GM12878 (cell line): Measurements from ENCODE around the gene RAB25. TPM values are rescaled to one million over a fixed set of nuclear protein-coding genes. Genes with fewer than 3 reads are reported as not detected.
A peak's percentile ranks its signal among the peaks of the same experiment; 100 is the strongest.

Experiments
- ATAC-seq: fragments of 200-7000 bp; cut with Tn5 transposase; 3 replicates; pipeline ENCODE4 v1.9.1; 2020; ENCODE audit warnings: mild to moderate bottlenecking, moderate library complexity
- BruUV-seq: library from RNA; stranded (reverse); fragments of 400-500 nt; replicated peaks from 2 replicates; lab custom pipeline; 2021; lab: Mats Ljungman, UMichigan
- CTCF ChIA-PET: fragments of 300-600 bp; sonication (Branson Sonifier 250); formaldehyde crosslinking; extraction: SDS; loops from one replicate; lab custom pipeline; 2021; ENCODE audit warnings: inconsistent platforms; lab: Yijun Ruan, JAX
- POLR2A ChIA-PET: fragments of 350-600 bp; formaldehyde crosslinking; extraction: SDS; loops from one replicate; lab custom pipeline; 2021; ENCODE audit warnings: inconsistent platforms; lab: Charles Lee
- RAD21 ChIA-PET: fragments of 300-600 bp; sonication (Branson Sonifier 250); formaldehyde crosslinking; loops from one replicate; lab custom pipeline; 2023; ENCODE audit warnings: antibody characterized with exemption; ENCODE audit not compliant: unreplicated experiment; lab: Charles Lee
- SMC1A ChIA-PET: fragments of 300-600 bp; sonication (Branson Sonifier 250); formaldehyde crosslinking; loops from one replicate; lab custom pipeline; 2023; ENCODE audit not compliant: unreplicated experiment, uncharacterized antibody; lab: Charles Lee
- DNase-seq: peaks from one replicate; pipeline ENCODE4 v3.0.0-alpha.2; 2011; ENCODE audit warnings: low read depth, low spot score
- FAIRE-seq: peaks from 3 replicates; lab custom pipeline; 2011; peaks lifted over from hg19 to GRCh38; lab: Jason Lieb, UNC
- H2AFZ ChIP-seq: 2 replicates; pipeline ENCODE4 v1.6.0; 2011; ENCODE audit warnings: low read depth, low read length, control low read depth; ENCODE audit not compliant: control insufficient read depth
- H3K27ac ChIP-seq: 2 replicates; pipeline ENCODE4 v1.5.1; 2011; ENCODE audit warnings: control low read depth; ENCODE audit not compliant: control insufficient read depth, insufficient read depth
- H3K27me3 ChIP-seq, 2 experiments: replicated peaks in 1 of 2; 2 replicates each; pipeline versions ENCODE4 v1.6.0 to v1.6.1; 2011; ENCODE audit warnings: low read length in 1 of 2; ENCODE audit not compliant: control insufficient read depth in 2 of 2, insufficient read depth in 2 of 2
- H3K36me3 ChIP-seq, 2 experiments: 2 replicates each; pipeline ENCODE4 v1.5.1; 2011; ENCODE audit warnings: low read length in 1 of 2; ENCODE audit not compliant: control insufficient read depth in 2 of 2, insufficient read depth in 2 of 2
- H3K4me1 ChIP-seq: 2 replicates; pipeline ENCODE4 v1.6.1; 2011; ENCODE audit warnings: mild to moderate bottlenecking, low read length, moderate library complexity, mixed read lengths; ENCODE audit not compliant: control insufficient read depth, insufficient read depth
- H3K4me2 ChIP-seq: 2 replicates; pipeline ENCODE4 v1.6.0; 2011; ENCODE audit warnings: control low read depth; ENCODE audit not compliant: control insufficient read depth, insufficient read depth
- H3K4me3 ChIP-seq: fragments of 200-600 bp; sonication (generic); 2 replicates; pipeline ENCODE4 v1.5.1; 2016
- H3K79me2 ChIP-seq: 2 replicates; pipeline ENCODE4 v1.6.0; 2011; ENCODE audit warnings: low read length; ENCODE audit not compliant: control insufficient read depth, insufficient read depth
- H3K9ac ChIP-seq: 2 replicates; pipeline ENCODE4 v1.8.0; 2011; ENCODE audit warnings: low read length, control low read depth, mixed read lengths; ENCODE audit not compliant: control insufficient read depth, insufficient read depth
- H3K9me3 ChIP-seq: replicated peaks from 3 replicates; pipeline ENCODE4 v1.5.1; 2011; ENCODE audit warnings: mild to moderate bottlenecking, low read length; ENCODE audit not compliant: control insufficient read depth, insufficient read depth
- H4K20me1 ChIP-seq: 2 replicates; pipeline ENCODE4 v1.6.0; 2011; ENCODE audit not compliant: control insufficient read depth, insufficient read depth
- BHLHE40 ChIP-seq, 2 experiments: fragments of 450-650 bp in 1 of 2; IDR thresholded peaks; 2 replicates each; pipeline ENCODE4 v1.6.1; 2011 to 2017; ENCODE audit warnings: low read depth in 2 of 2, borderline replicate concordance in 1 of 2, improper control_type of control experiment in 1 of 2, low read length in 1 of 2, mild to moderate bottlenecking in 1 of 2
- HDGF ChIP-seq: fragments of 450-650 bp; IDR thresholded peaks from 2 replicates; pipeline ENCODE4 v1.6.1; 2016; ENCODE audit warnings: antibody characterized with exemption
- PKNOX1 ChIP-seq: fragments of 450-650 bp; IDR thresholded peaks from 2 replicates; pipeline ENCODE4 v1.6.1; 2016; ENCODE audit warnings: mild to moderate bottlenecking
- WGBS: methylation state at CpG from one replicate; pipeline ENCODE4 v1.1.6; 2016; ENCODE audit warnings: low lambda C conversion rate; ENCODE audit not compliant: insufficient replicate concordance, insufficient coverage; ENCODE audit errors: missing lambda C conversion rate; 5-methylcytosine and 5-hydroxymethylcytosine counted together
- in situ Hi-C: fragments of 300-500 bp; cut with MboI; formaldehyde crosslinking; loops from 9 replicates; pipeline ENCODE4 v1.14.3; 2018; ENCODE audit warnings: mixed read lengths
- intact Hi-C: fragments of 100-400 bp; cut with micrococcal nuclease; formaldehyde crosslinking; loops from one replicate; pipeline ENCODE4 v1.14.2; 2022; ENCODE audit not compliant: unreplicated experiment
- polyA plus RNA-seq, 11 experiments: library from polyadenylated mRNA; depleted of rRNA in 4 of 11; unstranded in 6 of 11; stranded (reverse) in 5 of 11; fragments of >200 nt; fragmentation: Nextera tagmentation in 4 of 11; fragmentation: Illumina TruSeq in 1 of 11; extraction: Ambion mirVana in 4 of 11; extraction: Trizol in 1 of 11; gene quantifications; 1 replicate in 1 of 11; 2 replicates in 10 of 11; pipeline versions ENCODE4 v1.2.1 to v1.2.3, GENCODE V29; 2011 to 2016; ENCODE audit warnings: inconsistent platforms in 2 of 11, missing spikeins in 2 of 11, low read depth in 1 of 11
- total RNA-seq, 4 experiments: library from RNA; depleted of rRNA in 3 of 4; stranded (reverse); fragments of >200 nt in 3 of 4; fragmentation: Illumina TruSeq in 1 of 4; extraction: Trizol in 1 of 4; gene quantifications; 2 replicates each; pipeline versions ENCODE4 v1.2.1 to v1.2.3, GENCODE V29; 2013 to 2021

The RAB25 gene
- total and polyA plus RNA-seq, 10 of the 15 experiments (the other 5 are each of a cell fraction or from before 2014, with no cell fraction given): 0.16 to 0.36 (median 0.22) TPM; not detected in 7

GRCh38 chr1:156019946-156020292 is 41.0 kb upstream of the RAB25 start:
- TF ChIP-seq BHLHE40 (IDR thresholded peaks at IDR 0.05; ENCODE audit: borderline replicate concordance in 1 of 2, low read depth in 2 of 2, low read length in 1 of 2) (no peak), PKNOX1 (peak; percentile 76), HDGF (no peak)
- DNase-seq (no peak), ATAC-seq (no peak), FAIRE-seq (no peak)
- TSS peak; percentile 85 for BruUV-seq
- Histone ChIP-seq H4K20me1 (no peaks in the 10 kb centered on the region), H3K27me3 (no peaks in the 10 kb centered on the region), H3K27ac (peak overlapping the region; percentile 78), H3K4me3 (peak overlapping the region; percentile 92), H3K79me2 (peaks cover 23% of the 10 kb centered on the region), H3K9me3 (no peaks in the 10 kb centered on the region), H3K9ac (peak overlapping the region; percentile 91), H3K4me2 (peak overlapping the region; percentile 96), H2AFZ (no peak overlapping the region; the same call in 1 of the 2 replicates), H3K36me3 (peaks cover 4 to 7% of the 10 kb centered on the region in 2 experiments), H3K4me1 (peaks cover 8% of the 10 kb centered on the region)
- CTCF ChIA-PET: interaction anchor here (1.3 to 3.4 kb wide), 4 partner anchors 30 to 85 kb away, joined by 3 to 14 read pairs (median 6); no protein-coding TSS in a partner anchor
- SMC1A ChIA-PET: interaction anchor here (1.1 to 2.5 kb wide), 4 partner anchors 30 to 161 kb away, joined by 4 to 14 read pairs (median 6); partner anchors contain the start of gene SYT11
- WGBS: 80% methylated on average over 8 of the region's 8 CpGs
- intact Hi-C loops: loop anchor here (2.0 kb wide), 1 partner anchor 35 kb away; the partner anchor contains the start of gene LAMTOR2
- RAD21 ChIA-PET: interaction anchor here (0.6 to 1.6 kb wide), 4 partner anchors 15 to 47 kb away, joined by 3 to 4 read pairs (median 3); partner anchors contain the start of gene ARHGEF2
- POLR2A ChIA-PET: interaction anchor here (0.6 to 1.1 kb wide), 5 partner anchors 25 to 271 kb away, joined by 3 to 4 read pairs (median 4); partner anchors contain the start of gene ARHGEF2
- in situ Hi-C loops: no loop called here
